Measurements from ENCODE around the gene DHRS7B. TPM values are rescaled to one million over a fixed set of nuclear protein-coding genes. Genes with fewer than 3 reads are reported as not detected.

The DHRS7B gene
- polyA plus RNA-seq, 1 donor from 2014 or later = 35.8 TPM

GRCh38 chr17:21108651-21109050 is 18.1 kb upstream of the DHRS7B start:
- no peaks in the 10 kb centered on the region for H3K27me3 ChIP-seq (ENCODE audit: insufficient read depth, low read depth, low read length)
- no peaks in the 10 kb centered on the region for H4K20me1 ChIP-seq (ENCODE audit: insufficient read depth)
- H3K9ac ChIP-seq (ENCODE audit: low read length) = no peak overlapping the region
- no peak overlapping the region for H3K4me2 ChIP-seq (ENCODE audit: low read length)
- TF ChIP-seq REST (IDR thresholded peaks at IDR 0.05; ENCODE audit: borderline replicate concordance) (no peak), EP300 (conservative IDR thresholded peaks at IDR 0.05; ENCODE audit: poor library complexity, severe bottlenecking) (no peak), TAF1 (IDR thresholded peaks at IDR 0.05; ENCODE audit: low read depth) (no peak), EZH2 (IDR thresholded peaks at IDR 0.05; ENCODE audit: borderline replicate concordance, insufficient read depth, low read length, poor library complexity, severe bottlenecking) (no peak), RAD21 (conservative IDR thresholded peaks at IDR 0.05) (no peak), MXI1 (conservative IDR thresholded peaks at IDR 0.05; ENCODE audit: poor library complexity, severe bottlenecking) (no peak), POLR2AphosphoS5 (IDR thresholded peaks at IDR 0.05) (no peak), CTCF (IDR thresholded peaks at IDR 0.05; ENCODE audit: poor library complexity, severe bottlenecking) (no peak), SMC3 (conservative IDR thresholded peaks at IDR 0.05; ENCODE audit: poor library complexity) (no peak)
- H2AFZ ChIP-seq (ENCODE audit: low read depth, low read length) = no peak overlapping the region
- H3K4me3 ChIP-seq (ENCODE audit: low read length) = no peak overlapping the region
- H3K9me3 ChIP-seq (ENCODE audit: low read length) = no peaks in the 10 kb centered on the region
- H3K36me3 ChIP-seq (ENCODE audit: insufficient read depth, low read length) = no peaks in the 10 kb centered on the region
- no peak overlapping the region for H3K27ac ChIP-seq (ENCODE audit: low read length)
- H3K9me2 ChIP-seq (ENCODE audit: insufficient read depth, low read length) = no peaks in the 10 kb centered on the region
- no peaks in the 10 kb centered on the region for H3K79me2 ChIP-seq (replicated peaks; ENCODE audit: insufficient read depth, low read length)
- H3F3A ChIP-seq (ENCODE audit: insufficient read depth, low read length, poor library complexity, severe bottlenecking) = no peaks in the 10 kb centered on the region

GRCh38 chr17:21113049-21113690 is 13.6 kb upstream of the DHRS7B start:
- no peak overlapping the region for H2AFZ ChIP-seq (ENCODE audit: low read depth, low read length)
- H3K27me3 ChIP-seq (ENCODE audit: insufficient read depth, low read depth, low read length) = no peaks in the 10 kb centered on the region
- H3K79me2 ChIP-seq (replicated peaks; ENCODE audit: insufficient read depth, low read length) = no peaks in the 10 kb centered on the region
- no peaks in the 10 kb centered on the region for H4K20me1 ChIP-seq (ENCODE audit: insufficient read depth)
- TF ChIP-seq CTCF (IDR thresholded peaks at IDR 0.05; ENCODE audit: poor library complexity, severe bottlenecking) (no peak), POLR2AphosphoS5 (IDR thresholded peaks at IDR 0.05) (no peak), RAD21 (conservative IDR thresholded peaks at IDR 0.05) (no peak), TAF1 (IDR thresholded peaks at IDR 0.05; ENCODE audit: low read depth) (no peak), EZH2 (IDR thresholded peaks at IDR 0.05; ENCODE audit: borderline replicate concordance, insufficient read depth, low read length, poor library complexity, severe bottlenecking) (no peak), REST (IDR thresholded peaks at IDR 0.05; ENCODE audit: borderline replicate concordance) (no peak), MXI1 (conservative IDR thresholded peaks at IDR 0.05; ENCODE audit: poor library complexity, severe bottlenecking) (no peak), EP300 (conservative IDR thresholded peaks at IDR 0.05; ENCODE audit: poor library complexity, severe bottlenecking) (no peak), SMC3 (conservative IDR thresholded peaks at IDR 0.05; ENCODE audit: poor library complexity) (no peak)
- no peaks in the 10 kb centered on the region for H3K9me3 ChIP-seq (ENCODE audit: low read length)
- H3K4me3 ChIP-seq (ENCODE audit: low read length) = no peak overlapping the region
- no peak overlapping the region for H3K4me2 ChIP-seq (ENCODE audit: low read length)
- no peak overlapping the region for H3K9ac ChIP-seq (ENCODE audit: low read length)
- H3K27ac ChIP-seq (ENCODE audit: low read length) = no peak overlapping the region
- H3F3A ChIP-seq (ENCODE audit: insufficient read depth, low read length, poor library complexity, severe bottlenecking) = no peaks in the 10 kb centered on the region
- H3K36me3 ChIP-seq (ENCODE audit: insufficient read depth, low read length) = no peaks in the 10 kb centered on the region
- H3K9me2 ChIP-seq (ENCODE audit: insufficient read depth, low read length) = no peaks in the 10 kb centered on the region
